Measurements from ENCODE around the gene EPB41L2.

Gene EPB41L2

DNA sequence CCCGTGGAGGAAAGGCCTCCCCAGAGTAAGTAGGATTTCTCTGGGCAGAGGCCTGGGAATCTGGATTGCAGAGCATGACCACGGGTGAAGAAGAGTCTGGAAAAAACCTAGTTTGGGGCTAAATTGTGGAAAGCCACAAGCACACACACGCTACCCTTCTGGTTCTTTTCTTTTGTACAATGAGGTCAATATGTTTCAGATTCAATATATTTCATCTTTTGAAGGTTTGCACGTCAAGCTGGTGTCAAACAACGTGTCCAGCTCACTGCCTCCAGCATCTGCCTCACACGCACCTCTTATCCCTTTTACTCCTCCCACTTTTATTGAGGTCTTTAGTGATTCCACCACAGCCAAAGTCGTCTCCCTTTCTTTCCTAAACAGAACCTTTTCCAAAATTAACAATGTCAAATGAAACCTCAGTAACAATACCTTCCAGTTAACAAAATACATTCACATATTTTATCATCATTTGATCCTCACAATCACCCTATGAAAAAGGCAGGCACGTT, 773 bp upstream of the EPB41L2 start:
- Histone ChIP-seq H3K27ac (ENCODE audit: low read depth in 2 of 2, low read length in 2 of 2) (peak overlapping the region; percentile 80 to 81), H3K9ac (ENCODE audit: low read depth in 1 of 2, low read length in 2 of 2) (peak overlapping the region; percentile 63 to 68), H3K9me3 (ENCODE audit: control insufficient read depth in 2 of 2, low read length in 2 of 2) (no peaks in the 10 kb centered on the region), H3K27me3 (ENCODE audit: control insufficient read depth in 2 of 2, insufficient read depth in 2 of 2, low read length in 2 of 2) (no peaks in the 10 kb centered on the region), H3K4me1 (ENCODE audit: control insufficient read depth in 2 of 2, insufficient read depth in 2 of 2, low read length in 2 of 2) (peaks cover 17 to 32% of the 10 kb centered on the region in 2 donors), H3K36me3 (ENCODE audit: control insufficient read depth in 2 of 2, insufficient read depth in 2 of 2, low read length in 2 of 2) (no peaks in the 10 kb centered on the region), H3K4me3 (ENCODE audit: low read length in 2 of 2) (peak overlapping the region; percentile 76 to 90)

DNA sequence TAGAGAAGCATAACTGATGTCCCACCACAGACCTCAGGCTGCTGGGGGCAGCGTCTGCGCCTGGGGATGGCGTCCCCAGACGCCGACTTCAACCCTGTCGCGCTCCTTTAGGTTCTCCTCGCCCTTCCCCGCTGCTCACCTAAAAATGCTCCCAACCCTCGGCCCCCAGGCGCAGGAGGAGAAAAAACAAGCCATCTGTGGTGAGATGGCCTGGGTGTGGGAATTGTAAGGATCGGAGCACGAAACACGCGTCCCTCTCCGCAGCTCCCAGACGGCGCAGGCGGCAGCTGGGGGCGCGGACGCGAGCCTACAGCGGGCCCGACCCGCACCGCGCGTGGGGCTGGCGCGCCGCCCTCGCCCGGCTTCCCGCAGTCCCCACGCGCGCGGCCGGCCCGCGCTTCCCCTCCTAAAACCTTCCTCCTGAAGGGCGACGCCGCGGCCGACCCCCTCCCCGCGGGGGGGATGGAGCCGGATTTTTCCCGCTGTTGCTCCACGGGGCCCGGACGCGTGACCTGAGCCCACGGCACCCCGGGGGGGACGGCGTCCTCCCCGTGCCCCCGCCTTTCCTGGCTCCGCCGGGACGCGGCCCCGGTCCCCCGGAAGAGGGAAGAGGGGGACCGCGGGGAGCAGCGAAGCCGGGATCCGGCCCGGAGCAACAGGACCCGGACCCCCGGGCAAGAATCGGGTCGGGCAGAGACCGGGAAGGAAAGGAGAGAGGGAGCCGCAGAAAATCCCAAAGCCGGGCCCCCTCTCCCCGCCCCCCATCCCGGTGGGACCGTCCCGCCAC, 611 bp downstream of the EPB41L2 start:
- H3K27ac ChIP-seq (ENCODE audit: low read depth in 2 of 2, low read length in 2 of 2), result peak overlapping the region; percentile 80 to 81
- peak overlapping the region; percentile 76 to 90 for H3K4me3 ChIP-seq (ENCODE audit: low read length in 2 of 2)
- H3K4me1 ChIP-seq (ENCODE audit: control insufficient read depth in 2 of 2, insufficient read depth in 2 of 2, low read length in 2 of 2), result peaks cover 17 to 32% of the 10 kb centered on the region in 2 donors
- H3K36me3 ChIP-seq (ENCODE audit: control insufficient read depth in 2 of 2, insufficient read depth in 2 of 2, low read length in 2 of 2), result no peaks in the 10 kb centered on the region
- no peaks in the 10 kb centered on the region for H3K9me3 ChIP-seq (ENCODE audit: control insufficient read depth in 2 of 2, low read length in 2 of 2)
- H3K27me3 ChIP-seq (ENCODE audit: control insufficient read depth in 2 of 2, insufficient read depth in 2 of 2, low read length in 2 of 2), result no peaks in the 10 kb centered on the region
- peak overlapping the region; percentile 47 to 63 for H3K9ac ChIP-seq (ENCODE audit: low read depth in 1 of 2, low read length in 2 of 2)

DNA sequence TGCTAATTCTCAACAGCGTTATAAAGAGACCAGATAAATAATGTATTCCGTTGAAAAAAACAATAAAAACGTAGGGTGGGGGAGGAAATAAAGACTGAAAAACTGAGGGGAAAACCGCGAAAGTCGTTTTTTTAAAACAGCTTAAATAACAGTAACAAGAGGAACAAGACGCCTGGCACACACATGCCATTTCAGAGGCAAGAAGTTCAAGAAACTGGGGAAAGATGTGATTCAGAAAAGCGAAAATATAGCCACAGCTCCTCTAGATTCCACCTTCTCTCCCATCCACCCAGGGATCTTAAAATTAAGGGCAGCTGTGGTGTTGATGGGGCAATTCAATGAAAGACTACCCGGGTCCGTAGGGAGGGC, 1.3 kb downstream of the EPB41L2 start:
- Histone ChIP-seq H3K27me3 (ENCODE audit: control insufficient read depth in 2 of 2, insufficient read depth in 2 of 2, low read length in 2 of 2) (no peaks in the 10 kb centered on the region), H3K4me1 (ENCODE audit: control insufficient read depth in 2 of 2, insufficient read depth in 2 of 2, low read length in 2 of 2) (peaks cover 17 to 32% of the 10 kb centered on the region in 2 donors), H3K27ac (ENCODE audit: low read depth in 2 of 2, low read length in 2 of 2) (peak overlapping the region in 1 of 2 donors; percentile 7), H3K9ac (ENCODE audit: low read depth in 1 of 2, low read length in 2 of 2) (peak overlapping the region; percentile 35 to 63), H3K36me3 (ENCODE audit: control insufficient read depth in 2 of 2, insufficient read depth in 2 of 2, low read length in 2 of 2) (no peaks in the 10 kb centered on the region), H3K9me3 (ENCODE audit: control insufficient read depth in 2 of 2, low read length in 2 of 2) (no peaks in the 10 kb centered on the region), H3K4me3 (ENCODE audit: low read length in 2 of 2) (peak overlapping the region; percentile 76 to 90)

DNA sequence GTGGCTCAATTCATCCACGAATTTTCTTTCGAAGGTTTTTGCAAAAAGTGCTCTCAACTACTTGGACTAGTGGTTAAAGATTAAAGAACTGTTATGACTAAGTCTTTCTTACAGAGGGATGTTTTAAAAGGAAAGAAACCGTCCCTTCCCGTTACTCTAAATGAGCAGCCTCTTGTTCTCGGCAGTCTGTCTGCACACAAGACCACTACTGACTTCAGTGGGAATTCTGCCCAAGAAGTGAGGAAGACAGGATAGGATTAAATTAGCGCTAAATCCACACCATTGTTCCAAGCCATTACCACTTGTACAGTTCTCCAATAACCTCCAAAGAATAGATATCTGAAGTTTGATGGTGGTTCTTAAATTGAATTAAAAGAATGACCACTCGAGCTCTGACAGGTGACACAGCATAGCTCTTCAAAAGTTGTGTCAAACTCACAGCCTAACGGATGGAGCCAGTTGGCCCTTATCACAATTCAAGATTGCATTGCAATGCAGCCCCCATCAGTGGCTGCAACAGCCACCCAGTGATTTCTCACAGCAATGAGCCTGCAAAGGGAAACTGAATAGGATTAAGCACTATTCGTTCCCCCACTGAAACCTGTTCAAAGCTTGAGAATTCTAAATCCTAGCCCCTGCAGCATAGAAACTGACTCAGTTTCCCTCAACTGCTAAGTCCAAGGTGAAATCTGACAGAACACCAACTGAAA, 1.8 kb downstream of the EPB41L2 start:
- Histone ChIP-seq H3K4me1 (ENCODE audit: control insufficient read depth in 2 of 2, insufficient read depth in 2 of 2, low read length in 2 of 2) (peaks cover 17 to 32% of the 10 kb centered on the region in 2 donors), H3K9ac (ENCODE audit: low read depth in 1 of 2, low read length in 2 of 2) (peak overlapping the region in 1 of 2 donors; percentile 63), H3K4me3 (ENCODE audit: low read length in 2 of 2) (peak overlapping the region; percentile 76 to 90), H3K27ac (ENCODE audit: low read depth in 2 of 2, low read length in 2 of 2) (peak overlapping the region in 1 of 2 donors; percentile 7), H3K27me3 (ENCODE audit: control insufficient read depth in 2 of 2, insufficient read depth in 2 of 2, low read length in 2 of 2) (no peaks in the 10 kb centered on the region), H3K9me3 (ENCODE audit: control insufficient read depth in 2 of 2, low read length in 2 of 2) (no peaks in the 10 kb centered on the region), H3K36me3 (ENCODE audit: control insufficient read depth in 2 of 2, insufficient read depth in 2 of 2, low read length in 2 of 2) (no peaks in the 10 kb centered on the region)

DNA sequence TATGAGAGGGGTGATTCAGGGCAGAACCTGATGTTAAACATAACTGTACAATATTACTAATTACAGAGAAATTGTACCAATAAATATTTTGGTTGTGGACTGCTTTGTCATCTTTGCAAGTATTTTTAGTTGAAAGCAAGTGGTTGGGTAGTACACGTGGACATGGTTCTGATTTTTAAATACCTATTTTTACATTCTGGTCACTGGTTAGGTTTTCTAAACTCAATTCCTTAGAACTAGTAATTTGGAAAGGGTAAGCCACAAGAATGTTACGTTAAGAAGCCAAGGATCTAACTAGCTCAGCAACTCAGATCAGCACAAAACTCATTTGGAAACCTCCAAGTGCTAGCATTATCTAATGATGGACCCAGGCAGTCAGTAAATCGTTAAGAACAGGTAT, 2.7 kb downstream of the EPB41L2 start:
- no peak overlapping the region for H3K9ac ChIP-seq (ENCODE audit: low read depth in 1 of 2, low read length in 2 of 2)
- H3K9me3 ChIP-seq (ENCODE audit: control insufficient read depth in 2 of 2, low read length in 2 of 2), result peaks cover under 1 to 3% of the 10 kb centered on the region in 2 donors
- H3K36me3 ChIP-seq (ENCODE audit: control insufficient read depth in 2 of 2, insufficient read depth in 2 of 2, low read length in 2 of 2), result no peaks in the 10 kb centered on the region
- H3K27me3 ChIP-seq (ENCODE audit: control insufficient read depth in 2 of 2, insufficient read depth in 2 of 2, low read length in 2 of 2), result no peaks in the 10 kb centered on the region
- H3K27ac ChIP-seq (ENCODE audit: low read depth in 2 of 2, low read length in 2 of 2), result no peak overlapping the region
- peaks cover 12 to 25% of the 10 kb centered on the region in 2 donors for H3K4me1 ChIP-seq (ENCODE audit: control insufficient read depth in 2 of 2, insufficient read depth in 2 of 2, low read length in 2 of 2)
- H3K4me3 ChIP-seq (ENCODE audit: low read length in 2 of 2), result peak overlapping the region in 1 of 2 donors; percentile 7

DNA sequence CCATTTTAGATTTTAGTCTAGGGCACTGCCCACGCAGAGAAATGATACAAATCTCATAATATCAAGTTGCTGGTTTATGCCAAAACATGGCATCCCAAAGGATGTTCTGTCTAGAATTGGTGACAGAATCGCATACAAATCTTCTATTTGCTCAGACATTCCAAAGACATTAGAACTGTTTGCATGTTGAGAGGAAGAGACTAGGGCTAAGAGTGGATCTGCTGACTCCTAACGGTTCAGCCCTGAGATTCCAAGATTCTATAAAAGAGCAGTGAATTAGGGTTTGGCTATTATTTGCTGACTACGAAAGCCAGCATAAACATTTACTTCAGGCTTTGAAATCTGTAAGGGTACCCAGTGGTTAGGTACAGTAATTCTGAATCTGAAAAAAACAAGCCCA, 3.6 kb downstream of the EPB41L2 start:
- Histone ChIP-seq H3K9ac (ENCODE audit: low read depth in 1 of 2, low read length in 2 of 2) (no peak overlapping the region), H3K27me3 (ENCODE audit: control insufficient read depth in 2 of 2, insufficient read depth in 2 of 2, low read length in 2 of 2) (no peaks in the 10 kb centered on the region), H3K9me3 (ENCODE audit: control insufficient read depth in 2 of 2, low read length in 2 of 2) (peaks cover 9 to 10% of the 10 kb centered on the region in 2 donors), H3K4me3 (ENCODE audit: low read length in 2 of 2) (no peak overlapping the region), H3K36me3 (ENCODE audit: control insufficient read depth in 2 of 2, insufficient read depth in 2 of 2, low read length in 2 of 2) (no peaks in the 10 kb centered on the region), H3K27ac (ENCODE audit: low read depth in 2 of 2, low read length in 2 of 2) (no peak overlapping the region), H3K4me1 (ENCODE audit: control insufficient read depth in 2 of 2, insufficient read depth in 2 of 2, low read length in 2 of 2) (peaks cover 11 to 18% of the 10 kb centered on the region in 2 donors)

DNA sequence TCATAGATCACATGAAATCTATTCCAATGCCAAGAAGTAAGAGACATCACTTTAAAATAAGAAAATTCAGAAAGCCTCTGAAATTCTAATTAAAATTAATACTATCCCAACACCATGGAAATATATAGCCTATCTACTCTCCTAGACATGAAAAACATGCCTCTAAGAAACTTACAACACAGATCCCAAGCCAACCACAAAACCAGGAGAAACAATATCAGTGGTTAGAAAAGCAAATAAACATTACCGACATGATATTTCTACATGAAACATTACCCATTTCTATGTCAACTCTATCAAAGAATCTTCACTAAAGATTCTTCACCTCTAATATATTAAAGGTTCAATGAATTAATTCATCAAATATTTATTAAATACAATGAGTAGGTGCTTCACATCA, 4.8 kb downstream of the EPB41L2 start:
- H3K4me3 ChIP-seq (ENCODE audit: low read length in 2 of 2), result no peak overlapping the region
- peaks cover 5 to 9% of the 10 kb centered on the region in 2 donors for H3K4me1 ChIP-seq (ENCODE audit: control insufficient read depth in 2 of 2, insufficient read depth in 2 of 2, low read length in 2 of 2)
- H3K9me3 ChIP-seq (ENCODE audit: control insufficient read depth in 2 of 2, low read length in 2 of 2), result peaks cover 17 to 20% of the 10 kb centered on the region in 2 donors
- no peaks in the 10 kb centered on the region for H3K27me3 ChIP-seq (ENCODE audit: control insufficient read depth in 2 of 2, insufficient read depth in 2 of 2, low read length in 2 of 2)
- peaks cover 0 to 6% of the 10 kb centered on the region in 2 donors for H3K36me3 ChIP-seq (ENCODE audit: control insufficient read depth in 2 of 2, insufficient read depth in 2 of 2, low read length in 2 of 2)
- no peak overlapping the region for H3K9ac ChIP-seq (ENCODE audit: low read depth in 1 of 2, low read length in 2 of 2)
- H3K27ac ChIP-seq (ENCODE audit: low read depth in 2 of 2, low read length in 2 of 2), result no peak overlapping the region

DNA sequence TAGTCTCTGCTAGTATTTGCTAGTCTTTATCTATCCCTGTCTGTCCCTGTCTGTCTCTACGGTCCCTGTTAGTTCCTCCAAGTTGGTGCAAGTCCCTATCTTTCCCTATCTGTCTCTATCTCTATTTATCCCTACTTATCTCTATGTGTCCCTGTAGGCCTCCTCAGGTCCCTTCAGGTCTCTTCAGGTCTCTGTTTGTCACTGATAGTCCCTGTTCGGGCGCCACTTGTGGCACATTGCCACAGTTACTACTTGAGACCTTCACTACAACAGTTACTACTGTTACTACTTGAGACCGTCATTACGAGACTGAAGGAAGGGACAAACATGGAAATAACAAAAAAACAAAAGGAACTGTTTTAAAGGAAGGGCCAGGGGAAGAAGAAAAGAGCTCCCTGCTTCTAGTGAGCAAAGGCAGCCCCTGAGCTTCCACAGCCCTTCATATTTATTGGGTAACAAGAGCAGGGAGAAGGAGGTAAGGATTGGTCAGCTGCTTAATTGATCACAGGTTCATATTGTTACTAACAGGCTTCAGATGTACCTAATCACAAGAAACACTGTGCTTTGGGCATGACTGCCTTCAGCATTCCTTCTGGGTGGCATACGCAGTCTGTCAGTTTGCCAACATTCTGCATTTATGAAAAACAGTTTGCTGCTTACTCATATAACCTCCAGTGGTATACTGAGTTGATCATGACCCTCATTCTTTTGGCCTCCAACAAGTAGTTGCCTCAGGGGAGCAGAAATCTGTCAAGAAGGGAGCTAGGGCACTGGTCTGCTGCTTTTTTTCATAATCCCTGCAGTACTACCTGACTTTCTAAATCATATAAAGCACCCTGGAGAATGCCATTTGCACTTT, 8.4 kb downstream of the EPB41L2 start:
- H3K9me3 ChIP-seq (ENCODE audit: control insufficient read depth in 2 of 2, low read length in 2 of 2), result peaks cover 17 to 20% of the 10 kb centered on the region in 2 donors
- no peaks in the 10 kb centered on the region for H3K27me3 ChIP-seq (ENCODE audit: control insufficient read depth in 2 of 2, insufficient read depth in 2 of 2, low read length in 2 of 2)
- no peaks in the 10 kb centered on the region for H3K4me1 ChIP-seq (ENCODE audit: control insufficient read depth in 2 of 2, insufficient read depth in 2 of 2, low read length in 2 of 2)

DNA sequence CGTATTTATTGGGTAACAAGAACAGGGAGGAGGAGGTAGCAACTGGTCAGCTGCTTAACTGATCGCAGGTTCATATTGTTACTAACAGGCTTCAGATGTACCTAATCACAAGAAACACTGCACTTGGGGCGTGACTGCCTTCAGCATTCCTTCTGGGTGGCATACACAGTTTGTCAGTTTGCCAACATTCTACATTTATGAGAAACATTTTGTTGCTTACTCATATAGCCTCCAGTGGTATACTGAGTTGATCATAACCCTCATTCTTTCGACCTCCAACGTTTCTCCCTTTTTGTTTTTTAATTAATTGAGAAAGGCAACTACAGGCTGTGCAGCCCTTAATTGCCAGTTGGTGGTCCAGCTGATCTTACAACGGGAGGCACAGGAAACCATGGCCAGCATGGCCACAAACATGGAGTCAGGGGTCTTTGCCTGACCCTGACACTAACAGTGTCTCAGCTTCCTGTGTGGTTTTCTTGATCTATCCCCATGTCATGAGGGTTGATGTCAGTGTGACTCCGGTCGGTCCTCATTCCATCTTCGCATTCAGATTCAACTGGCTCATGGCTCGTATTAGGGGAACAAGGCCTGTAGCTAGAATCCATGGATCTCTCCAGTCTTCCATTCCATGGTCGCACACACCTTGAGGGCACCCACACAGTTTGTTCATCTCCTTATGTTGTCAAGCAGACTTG, 9.4 kb downstream of the EPB41L2 start:
- Histone ChIP-seq H3K27ac (ENCODE audit: low read depth in 2 of 2, low read length in 2 of 2) (no peak overlapping the region), H3K9me3 (ENCODE audit: control insufficient read depth in 2 of 2, low read length in 2 of 2) (peaks cover 17 to 20% of the 10 kb centered on the region in 2 donors), H3K4me1 (ENCODE audit: control insufficient read depth in 2 of 2, insufficient read depth in 2 of 2, low read length in 2 of 2) (no peaks in the 10 kb centered on the region), H3K36me3 (ENCODE audit: control insufficient read depth in 2 of 2, insufficient read depth in 2 of 2, low read length in 2 of 2) (peaks cover 0 to 6% of the 10 kb centered on the region in 2 donors), H3K9ac (ENCODE audit: low read depth in 1 of 2, low read length in 2 of 2) (no peak overlapping the region), H3K4me3 (ENCODE audit: low read length in 2 of 2) (no peak overlapping the region), H3K27me3 (ENCODE audit: control insufficient read depth in 2 of 2, insufficient read depth in 2 of 2, low read length in 2 of 2) (no peaks in the 10 kb centered on the region)

More for the DNA sequence above, 8.4 kb downstream of the EPB41L2 start:
- Histone ChIP-seq H3K4me3 (ENCODE audit: low read length in 2 of 2) (no peak overlapping the region), H3K27ac (ENCODE audit: low read depth in 2 of 2, low read length in 2 of 2) (no peak overlapping the region), H3K9ac (ENCODE audit: low read depth in 1 of 2, low read length in 2 of 2) (no peak overlapping the region), H3K36me3 (ENCODE audit: control insufficient read depth in 2 of 2, insufficient read depth in 2 of 2, low read length in 2 of 2) (peaks cover 0 to 6% of the 10 kb centered on the region in 2 donors)

Data from mucosa of rectum (tissue), 2 donors.